Loucy (cell line): ENCODE measurements around the gene APAF1.

Source experiments
- H2AFZ ChIP-seq: fragments of 200-600 bp; sonication (generic); 2 replicates; pipeline ENCODE4 v1.6.0; 2016; ENCODE audit warnings: antibody characterized with exemption, mild to moderate bottlenecking, low read length, moderate library complexity
- H3F3A ChIP-seq: fragments of 200-600 bp; 2 replicates; pipeline ENCODE4 v1.6.0; 2016; ENCODE audit warnings: antibody characterized with exemption, low read depth, mild to moderate bottlenecking
- H3K27me3 ChIP-seq: fragments of 200-600 bp; sonication (generic); 2 replicates; pipeline ENCODE4 v1.6.1; 2014; ENCODE audit warnings: low read length, mild to moderate bottlenecking; ENCODE audit not compliant: insufficient read depth, poor library complexity, severe bottlenecking
- H3K36me3 ChIP-seq: fragments of 200-600 bp; sonication (generic); 2 replicates; pipeline ENCODE4 v1.6.1; 2016; ENCODE audit warnings: low read length; ENCODE audit not compliant: insufficient read depth
- H3K4me1 ChIP-seq: fragments of 200-600 bp; sonication (generic); 2 replicates; pipeline ENCODE4 v1.5.1; 2014; ENCODE audit warnings: low read length, mild to moderate bottlenecking; ENCODE audit not compliant: insufficient read depth, poor library complexity, severe bottlenecking
- H3K4me2 ChIP-seq: fragments of 200-600 bp; sonication (generic); 2 replicates; pipeline ENCODE4 v1.6.0; 2014; ENCODE audit warnings: antibody characterized with exemption, low read length, low read depth, mild to moderate bottlenecking; ENCODE audit not compliant: poor library complexity, severe bottlenecking
- H3K4me3 ChIP-seq: fragments of 200-600 bp; sonication (generic); 2 replicates; pipeline ENCODE4 v1.5.1; 2014; ENCODE audit warnings: low read length, mild to moderate bottlenecking, mixed read lengths; ENCODE audit not compliant: poor library complexity, severe bottlenecking
- H3K79me2 ChIP-seq: fragments of 200-600 bp; sonication (generic); 2 replicates; pipeline ENCODE4 v1.6.1; 2014; ENCODE audit warnings: low read length; ENCODE audit not compliant: insufficient read depth
- H3K9ac ChIP-seq: fragments of 200-600 bp; sonication (generic); 2 replicates; pipeline ENCODE4 v1.6.0; 2014; ENCODE audit warnings: mild to moderate bottlenecking, low read depth, low read length, moderate library complexity; ENCODE audit not compliant: poor library complexity, severe bottlenecking
- H3K9me2 ChIP-seq: fragments of 200-600 bp; sonication (generic); replicated peaks from 2 replicates; pipeline ENCODE4 v1.6.1; 2016; ENCODE audit warnings: low read depth, low read length, mixed read lengths
- H3K9me3 ChIP-seq: fragments of 200-600 bp; sonication (generic); 2 replicates; pipeline ENCODE4 v1.6.1; 2014; ENCODE audit warnings: mild to moderate bottlenecking, antibody characterized with exemption, low read length, low read depth; ENCODE audit not compliant: insufficient read depth
- H4K20me1 ChIP-seq: fragments of 200-600 bp; sonication (generic); 2 replicates; pipeline ENCODE4 v1.6.0; 2014; ENCODE audit warnings: antibody characterized with exemption, low read length, mild to moderate bottlenecking; ENCODE audit not compliant: insufficient read depth, poor library complexity, severe bottlenecking
- EZH2phosphoT487 ChIP-seq: fragments of 200-600 bp; IDR thresholded peaks from 2 replicates; pipeline ENCODE4 v1.6.1; 2018; ENCODE audit warnings: antibody characterized with exemption, mild to moderate bottlenecking, moderate library complexity, borderline replicate concordance
- TF ChIP-seq, protein P1 (sequence below): fragments of 200-600 bp; sonication (generic); conservative IDR thresholded peaks from 2 replicates; pipeline ENCODE4 v1.5.1; 2014; ENCODE audit warnings: mild to moderate bottlenecking, antibody characterized with exemption, low read length

The APAF1 gene

DNA sequence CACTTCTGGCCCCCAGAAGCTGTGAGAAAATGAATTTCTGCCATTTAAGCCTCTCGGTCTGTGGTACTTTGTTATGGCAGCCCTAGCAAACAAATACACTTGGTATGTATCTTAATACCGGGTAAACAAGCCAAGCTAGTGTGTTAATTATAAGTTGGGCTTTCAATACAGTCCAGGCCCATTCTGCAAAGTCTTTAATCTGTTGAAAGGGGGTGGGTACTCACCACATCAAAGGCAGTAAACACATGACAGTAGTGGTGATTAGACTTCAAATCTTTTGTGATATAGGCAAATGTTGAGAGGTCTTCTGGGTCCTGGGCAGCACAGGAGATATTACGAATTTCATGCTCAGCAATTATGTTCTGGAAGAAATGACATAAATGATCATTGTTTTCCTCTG is 127.7 kb downstream of the APAF1 start:
- no peaks in the 10 kb centered on the region for H4K20me1 ChIP-seq
- H3K9ac ChIP-seq: no peak overlapping the region
- H3K4me2 ChIP-seq: no peak overlapping the region
- H3K27me3 ChIP-seq: no peaks in the 10 kb centered on the region
- no peak overlapping the region for H2AFZ ChIP-seq
- no peaks in the 10 kb centered on the region for H3K79me2 ChIP-seq
- no peak overlapping the region for H3K4me3 ChIP-seq
- no peaks in the 10 kb centered on the region for H3K9me3 ChIP-seq
- no peaks in the 10 kb centered on the region for H3K4me1 ChIP-seq
- H3F3A ChIP-seq: no peaks in the 10 kb centered on the region
- H3K9me2 ChIP-seq: no peaks in the 10 kb centered on the region
- H3K36me3 ChIP-seq: no peaks in the 10 kb centered on the region
- TF ChIP-seq, protein P1, sequence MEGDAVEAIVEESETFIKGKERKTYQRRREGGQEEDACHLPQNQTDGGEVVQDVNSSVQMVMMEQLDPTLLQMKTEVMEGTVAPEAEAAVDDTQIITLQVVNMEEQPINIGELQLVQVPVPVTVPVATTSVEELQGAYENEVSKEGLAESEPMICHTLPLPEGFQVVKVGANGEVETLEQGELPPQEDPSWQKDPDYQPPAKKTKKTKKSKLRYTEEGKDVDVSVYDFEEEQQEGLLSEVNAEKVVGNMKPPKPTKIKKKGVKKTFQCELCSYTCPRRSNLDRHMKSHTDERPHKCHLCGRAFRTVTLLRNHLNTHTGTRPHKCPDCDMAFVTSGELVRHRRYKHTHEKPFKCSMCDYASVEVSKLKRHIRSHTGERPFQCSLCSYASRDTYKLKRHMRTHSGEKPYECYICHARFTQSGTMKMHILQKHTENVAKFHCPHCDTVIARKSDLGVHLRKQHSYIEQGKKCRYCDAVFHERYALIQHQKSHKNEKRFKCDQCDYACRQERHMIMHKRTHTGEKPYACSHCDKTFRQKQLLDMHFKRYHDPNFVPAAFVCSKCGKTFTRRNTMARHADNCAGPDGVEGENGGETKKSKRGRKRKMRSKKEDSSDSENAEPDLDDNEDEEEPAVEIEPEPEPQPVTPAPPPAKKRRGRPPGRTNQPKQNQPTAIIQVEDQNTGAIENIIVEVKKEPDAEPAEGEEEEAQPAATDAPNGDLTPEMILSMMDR: no peak
- no peak for TF ChIP-seq EZH2phosphoT487

DNA sequence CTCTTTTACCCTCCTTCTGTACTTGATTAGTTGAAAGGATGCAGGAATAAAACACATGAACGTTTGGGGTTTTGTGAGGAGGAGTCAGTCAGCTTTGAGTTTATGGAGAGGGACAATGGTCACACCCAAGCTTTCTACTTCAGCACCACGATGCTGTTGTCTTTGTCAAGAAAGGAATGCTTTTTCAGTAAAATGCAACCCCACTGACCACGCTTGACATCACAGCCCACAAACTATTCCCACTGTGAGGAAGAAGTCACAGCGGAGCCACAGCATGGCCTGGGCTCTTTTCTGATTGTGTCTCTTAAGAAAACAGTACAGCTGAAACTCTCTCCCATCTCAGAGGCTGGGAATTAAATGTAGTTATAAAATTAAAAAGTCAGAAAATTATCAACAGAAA is 135.2 kb downstream of the APAF1 start:
- Histone ChIP-seq H3K9ac (no peak overlapping the region), H3K9me2 (no peaks in the 10 kb centered on the region), H3K9me3 (no peaks in the 10 kb centered on the region), H4K20me1 (no peaks in the 10 kb centered on the region), H3K4me2 (no peak overlapping the region), H3K4me3 (no peak overlapping the region), H3F3A (no peaks in the 10 kb centered on the region), H3K4me1 (peaks cover 3% of the 10 kb centered on the region), H3K79me2 (no peaks in the 10 kb centered on the region), H3K27me3 (no peaks in the 10 kb centered on the region), H2AFZ (no peak overlapping the region), H3K36me3 (no peaks in the 10 kb centered on the region)
- TF ChIP-seq EZH2phosphoT487: no peak
- TF ChIP-seq, protein P1: no peak

DNA sequence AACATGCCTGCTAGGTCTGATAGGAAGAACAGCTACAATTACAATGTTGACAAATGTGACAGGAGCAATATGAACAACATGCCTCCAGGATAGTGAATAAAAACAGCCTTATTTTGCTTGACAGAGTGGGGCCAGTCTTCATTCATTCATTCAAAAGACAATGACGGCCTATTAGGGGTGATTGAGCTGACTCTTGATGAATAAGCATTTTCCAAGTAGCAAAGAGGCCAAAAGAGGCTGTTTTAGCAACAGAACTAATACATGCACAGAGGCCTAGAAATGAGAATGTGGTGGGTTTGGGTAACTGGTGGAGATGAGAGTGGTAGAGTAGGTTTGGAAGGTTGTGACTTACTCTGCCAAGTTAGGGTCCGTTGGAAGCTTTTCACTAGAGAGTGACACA is 138.3 kb downstream of the APAF1 start:
- no peak for TF ChIP-seq EZH2phosphoT487
- TF ChIP-seq, protein P1: no peak
- Histone ChIP-seq H3F3A (no peaks in the 10 kb centered on the region), H3K4me2 (no peak overlapping the region), H3K36me3 (no peaks in the 10 kb centered on the region), H3K4me1 (peaks cover 3% of the 10 kb centered on the region), H3K9me2 (no peaks in the 10 kb centered on the region), H4K20me1 (no peaks in the 10 kb centered on the region), H3K27me3 (no peaks in the 10 kb centered on the region), H3K9me3 (no peaks in the 10 kb centered on the region), H3K79me2 (no peaks in the 10 kb centered on the region), H3K4me3 (no peak overlapping the region), H2AFZ (no peak overlapping the region), H3K9ac (no peak overlapping the region)
